Measurements from ENCODE around the gene CDH13.

Gene CDH13

DNA sequence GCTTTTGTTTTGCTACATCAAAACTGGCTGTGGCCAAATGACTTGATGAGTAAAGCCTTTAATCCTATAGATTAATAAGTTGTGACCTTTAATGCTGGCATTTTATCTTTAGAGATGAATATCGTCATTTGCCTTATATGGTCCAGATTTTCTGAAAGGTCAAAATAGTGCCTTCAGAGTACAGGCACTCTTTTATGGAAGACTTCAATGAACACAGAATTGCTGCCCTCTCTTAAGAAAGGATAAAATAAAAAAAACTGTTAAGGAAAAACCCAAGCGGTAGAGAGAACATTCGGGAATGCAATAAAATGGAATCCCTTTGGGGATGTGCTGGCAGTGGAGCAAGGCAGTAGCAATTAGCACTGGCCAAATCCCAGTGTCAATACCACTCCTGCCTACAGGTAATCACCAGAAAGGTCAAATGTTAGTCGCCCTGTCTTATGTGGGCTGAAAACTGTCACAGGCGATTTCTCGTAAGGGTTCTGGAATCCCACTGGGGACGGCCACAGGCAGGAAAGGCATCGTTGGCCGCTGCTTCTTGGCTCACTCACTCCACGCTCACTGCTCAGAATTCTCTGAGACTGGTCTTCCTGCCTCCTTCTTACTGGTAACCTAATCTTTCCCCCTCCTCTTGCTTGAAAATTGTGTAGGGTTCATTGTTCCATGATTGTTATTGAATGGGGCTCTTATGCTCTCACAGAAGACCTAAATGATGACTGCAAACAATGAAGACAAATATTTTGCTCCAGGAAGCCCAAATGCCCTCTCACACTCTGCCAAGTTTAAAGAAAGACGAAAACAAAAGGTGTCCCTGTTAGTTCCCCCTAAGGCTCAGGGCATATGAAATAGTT, 1135.6 kb downstream of the CDH13 start:
- no peak for TF ChIP-seq POLR2AphosphoS5 (IDR thresholded peaks at IDR 0.05; ENCODE audit: low read depth, low read length)
- TF ChIP-seq TAF1 (IDR thresholded peaks at IDR 0.05; ENCODE audit: borderline replicate concordance, insufficient read depth, low read length), result no peak
- TF ChIP-seq, protein P1, sequence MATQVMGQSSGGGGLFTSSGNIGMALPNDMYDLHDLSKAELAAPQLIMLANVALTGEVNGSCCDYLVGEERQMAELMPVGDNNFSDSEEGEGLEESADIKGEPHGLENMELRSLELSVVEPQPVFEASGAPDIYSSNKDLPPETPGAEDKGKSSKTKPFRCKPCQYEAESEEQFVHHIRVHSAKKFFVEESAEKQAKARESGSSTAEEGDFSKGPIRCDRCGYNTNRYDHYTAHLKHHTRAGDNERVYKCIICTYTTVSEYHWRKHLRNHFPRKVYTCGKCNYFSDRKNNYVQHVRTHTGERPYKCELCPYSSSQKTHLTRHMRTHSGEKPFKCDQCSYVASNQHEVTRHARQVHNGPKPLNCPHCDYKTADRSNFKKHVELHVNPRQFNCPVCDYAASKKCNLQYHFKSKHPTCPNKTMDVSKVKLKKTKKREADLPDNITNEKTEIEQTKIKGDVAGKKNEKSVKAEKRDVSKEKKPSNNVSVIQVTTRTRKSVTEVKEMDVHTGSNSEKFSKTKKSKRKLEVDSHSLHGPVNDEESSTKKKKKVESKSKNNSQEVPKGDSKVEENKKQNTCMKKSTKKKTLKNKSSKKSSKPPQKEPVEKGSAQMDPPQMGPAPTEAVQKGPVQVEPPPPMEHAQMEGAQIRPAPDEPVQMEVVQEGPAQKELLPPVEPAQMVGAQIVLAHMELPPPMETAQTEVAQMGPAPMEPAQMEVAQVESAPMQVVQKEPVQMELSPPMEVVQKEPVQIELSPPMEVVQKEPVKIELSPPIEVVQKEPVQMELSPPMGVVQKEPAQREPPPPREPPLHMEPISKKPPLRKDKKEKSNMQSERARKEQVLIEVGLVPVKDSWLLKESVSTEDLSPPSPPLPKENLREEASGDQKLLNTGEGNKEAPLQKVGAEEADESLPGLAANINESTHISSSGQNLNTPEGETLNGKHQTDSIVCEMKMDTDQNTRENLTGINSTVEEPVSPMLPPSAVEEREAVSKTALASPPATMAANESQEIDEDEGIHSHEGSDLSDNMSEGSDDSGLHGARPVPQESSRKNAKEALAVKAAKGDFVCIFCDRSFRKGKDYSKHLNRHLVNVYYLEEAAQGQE (IDR thresholded peaks at IDR 0.05; ENCODE audit: insufficient read depth in 1 of 2, low read depth in 2 of 2, low read length in 2 of 2), result no peak
- TF ChIP-seq SIN3A (IDR thresholded peaks at IDR 0.05; ENCODE audit: borderline replicate concordance, insufficient read depth, low read length), result no peak
- no peak for TF ChIP-seq FOXP2 (optimal IDR thresholded peaks at IDR 0.05; ENCODE audit: borderline replicate concordance, extremely low read depth, extremely low read length, insufficient read depth)

DNA sequence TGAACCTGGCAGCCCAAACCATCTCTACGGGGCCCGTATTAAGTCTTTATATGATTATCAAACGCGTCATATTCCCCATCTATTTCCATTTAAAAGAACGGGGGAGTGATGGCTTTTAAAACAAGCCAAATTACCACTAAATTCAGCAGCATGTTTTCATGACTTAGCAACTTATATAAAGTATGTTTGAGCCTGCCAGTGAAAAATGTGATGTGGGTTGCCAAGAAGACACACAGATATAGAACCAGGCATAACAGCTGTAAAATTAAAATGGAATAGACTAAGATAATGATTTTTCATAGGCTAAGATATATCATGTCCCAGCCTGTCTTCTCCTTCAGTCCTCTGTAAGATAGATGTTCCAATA, 1136.2 kb downstream of the CDH13 start:
- TF ChIP-seq SIN3A (IDR thresholded peaks at IDR 0.05; ENCODE audit: borderline replicate concordance, insufficient read depth, low read length) (no peak), TAF1 (IDR thresholded peaks at IDR 0.05; ENCODE audit: borderline replicate concordance, insufficient read depth, low read length) (no peak), POLR2AphosphoS5 (IDR thresholded peaks at IDR 0.05; ENCODE audit: low read depth, low read length) (no peak)
- TF ChIP-seq, protein P1 (IDR thresholded peaks at IDR 0.05; ENCODE audit: insufficient read depth in 1 of 2, low read depth in 2 of 2, low read length in 2 of 2), result no peak

DNA sequence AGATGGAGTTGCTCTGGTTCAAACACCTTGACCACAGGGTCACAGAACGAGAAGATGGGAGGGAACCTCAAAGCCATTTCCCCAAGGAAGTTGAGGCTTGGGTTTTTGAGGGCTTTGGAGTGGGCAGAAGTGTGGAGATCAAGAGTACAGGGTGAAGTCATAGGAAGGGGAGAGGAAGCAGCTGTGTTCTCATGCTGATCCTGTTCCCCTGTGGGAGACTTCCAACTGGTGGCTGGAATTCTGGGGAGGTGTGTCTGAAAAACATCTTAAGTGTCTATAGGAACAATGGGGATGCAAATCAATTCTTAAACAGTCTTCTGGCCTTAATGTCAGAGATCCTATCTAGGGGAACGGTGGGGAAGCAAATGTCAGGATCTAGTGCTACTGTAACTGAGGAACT, 1142.2 kb downstream of the CDH13 start:
- no peak for TF ChIP-seq POLR2AphosphoS5 (IDR thresholded peaks at IDR 0.05; ENCODE audit: low read depth, low read length)
- TF ChIP-seq FOXP2 (optimal IDR thresholded peaks at IDR 0.05; ENCODE audit: borderline replicate concordance, extremely low read depth, extremely low read length, insufficient read depth), result no peak
- TF ChIP-seq, protein P1 (IDR thresholded peaks at IDR 0.05; ENCODE audit: insufficient read depth in 1 of 2, low read depth in 2 of 2, low read length in 2 of 2), result no peak
- no peak for TF ChIP-seq TAF1 (IDR thresholded peaks at IDR 0.05; ENCODE audit: borderline replicate concordance, insufficient read depth, low read length)
- TF ChIP-seq SIN3A (IDR thresholded peaks at IDR 0.05; ENCODE audit: borderline replicate concordance, insufficient read depth, low read length), result no peak

DNA sequence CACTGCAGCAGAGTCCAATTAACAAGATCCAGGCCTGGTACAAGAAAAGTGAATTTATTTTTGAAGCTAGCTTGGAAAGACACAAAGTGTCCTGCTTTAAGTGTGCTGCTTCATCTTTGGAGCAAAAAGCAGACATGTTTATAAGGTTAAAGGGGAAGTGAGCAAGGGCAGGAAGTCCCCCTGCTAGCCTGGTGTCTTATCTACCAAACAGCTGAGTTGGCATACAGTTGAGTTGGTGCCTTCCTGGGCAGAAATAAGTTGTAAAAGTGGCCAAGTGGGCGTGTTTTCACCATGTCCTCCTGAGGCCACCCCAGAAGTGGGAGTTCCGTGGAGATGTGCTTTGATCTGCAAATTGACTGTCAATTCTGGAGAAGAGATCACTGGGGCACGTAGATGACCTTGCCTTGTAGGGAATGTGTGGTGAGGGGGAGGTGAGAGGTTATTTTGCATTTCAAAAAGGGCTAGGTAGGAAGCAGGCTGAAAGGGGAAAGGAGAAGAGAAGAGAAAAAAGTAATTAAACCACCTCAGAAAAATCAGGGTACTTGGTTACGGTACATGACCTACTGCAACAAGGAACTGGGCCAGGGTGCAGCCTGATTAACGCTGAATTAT, 1142.7 kb downstream of the CDH13 start:
- TF ChIP-seq POLR2AphosphoS5 (IDR thresholded peaks at IDR 0.05; ENCODE audit: low read depth, low read length), result no peak
- TF ChIP-seq, protein P1 (IDR thresholded peaks at IDR 0.05; ENCODE audit: insufficient read depth in 1 of 2, low read depth in 2 of 2, low read length in 2 of 2), result no peak
- TF ChIP-seq SIN3A (IDR thresholded peaks at IDR 0.05; ENCODE audit: borderline replicate concordance, insufficient read depth, low read length), result no peak
- no peak for TF ChIP-seq FOXP2 (optimal IDR thresholded peaks at IDR 0.05; ENCODE audit: borderline replicate concordance, extremely low read depth, extremely low read length, insufficient read depth)
- no peak for TF ChIP-seq TAF1 (IDR thresholded peaks at IDR 0.05; ENCODE audit: borderline replicate concordance, insufficient read depth, low read length)
